Colonic mucosa (tissue), 4 donors: Measurements from ENCODE around the gene CMTM7. TPM values are rescaled to one million over a fixed set of nuclear protein-coding genes. Genes with fewer than 3 reads are reported as not detected.
A peak's percentile ranks its signal among the peaks of the same experiment; 100 is the strongest.
"Not testable (repeated sequence)": the region's sequence is repeated elsewhere in the genome, so short reads cannot be mapped to it uniquely, and the experiment has no call there.

Source experiments
- DNase-seq: peaks from one replicate; pipeline ENCODE4 v3.0.0-alpha.2; 2020
- H3K27ac ChIP-seq: fragments of 200-600 bp; one replicate; pipeline ENCODE4 v1.8.0; 2021
- H3K27me3 ChIP-seq: fragments of 200-600 bp; one replicate; pipeline ENCODE4 v1.8.0; 2021
- H3K36me3 ChIP-seq: fragments of 200-600 bp; one replicate; pipeline ENCODE4 v1.8.0; 2021
- H3K4me1 ChIP-seq: fragments of 200-600 bp; one replicate; pipeline ENCODE4 v1.8.0; 2021; ENCODE audit warnings: mild to moderate bottlenecking
- H3K4me3 ChIP-seq: fragments of 200-600 bp; one replicate; pipeline ENCODE4 v1.8.0; 2021
- H3K9ac ChIP-seq, 2 donors: one replicate each; pipeline ENCODE4 v1.7.0; 2013; ENCODE audit warnings: control low read depth in 2 of 2, low read depth in 2 of 2, low read length in 2 of 2
- H3K9me3 ChIP-seq: fragments of 200-600 bp; one replicate; pipeline ENCODE4 v1.8.0; 2021
- intact Hi-C: fragments of 100-400 bp; cut with DNase I; formaldehyde crosslinking; loops from one replicate; pipeline ENCODE4 v1.14.1; 2022
- total RNA-seq, 2 donors: library from RNA; stranded (reverse); fragmentation: NEBNext Ultra II Directional in 1 of 2; extraction: Animal tissue kit (Norgen Biotek cat#: 25700) in 1 of 2; gene quantifications; one replicate each; pipeline ENCODE4 v1.2.1, GENCODE V29; 2021
- TF ChIP-seq, protein P1 (sequence below): fragments of 200-600 bp; IDR thresholded peaks from one replicate; pipeline ENCODE4 v1.8.0; 2022; ENCODE audit warnings: antibody characterized with exemption, mild to moderate bottlenecking
- donor health status: healthy.
- donor health status: DM: no; HTN: no; CAD: no.
- donor health status: DM: no; HTN: no; CAD: no.

The CMTM7 gene
- total RNA-seq, 2 donors from 2014 or later: 5.8 to 5.9 TPM

DNA sequence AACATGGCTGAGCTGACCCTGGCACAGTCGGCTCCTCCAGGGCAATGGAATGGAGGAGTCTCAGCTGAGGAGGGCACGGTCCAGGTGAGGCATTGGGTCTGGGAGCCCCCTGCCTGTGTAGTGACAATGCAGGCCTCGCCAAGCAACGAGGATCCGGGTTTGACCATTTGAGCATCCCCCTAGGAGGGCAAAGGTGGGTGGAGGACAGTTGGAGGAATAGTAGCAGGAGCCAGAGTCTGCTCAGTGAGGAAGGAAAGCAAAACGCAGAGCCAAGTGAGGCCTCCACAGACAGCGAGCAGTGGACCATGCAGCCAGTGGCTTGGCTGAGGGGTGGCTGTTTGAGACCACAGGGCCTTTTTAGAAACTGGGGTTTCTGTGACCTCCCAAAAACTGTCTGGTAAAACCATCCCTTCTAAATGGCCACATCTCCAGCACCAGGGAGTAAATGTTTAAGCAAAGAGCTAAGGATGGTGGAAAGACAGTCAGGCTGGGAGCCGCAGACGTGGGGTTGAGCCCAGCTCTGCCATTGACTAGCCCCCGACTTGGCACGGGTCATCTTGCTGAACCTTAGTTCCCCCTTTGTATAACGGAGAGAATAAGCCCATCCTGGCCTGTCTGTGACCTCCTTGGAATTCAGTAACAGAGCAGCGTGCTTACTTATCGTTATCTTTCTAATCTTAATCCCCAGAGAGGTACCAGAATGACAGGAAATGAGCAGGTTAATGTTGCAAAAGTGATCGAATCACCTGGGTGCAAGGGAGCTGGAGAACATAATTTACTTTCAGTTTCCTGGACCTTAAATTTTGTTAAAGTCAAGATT lies 64.2 kb downstream of the CMTM7 start:
- Histone ChIP-seq H3K9me3 (no peaks in the 10 kb centered on the region), H3K27ac (no peak overlapping the region), H3K4me1 (no peaks in the 10 kb centered on the region), H3K9ac (no peak overlapping the region), H3K36me3 (no peaks in the 10 kb centered on the region), H3K4me3 (no peak overlapping the region), H3K27me3 (no peaks in the 10 kb centered on the region)
- peak; percentile 16 for DNase-seq
- TF ChIP-seq, protein P1, sequence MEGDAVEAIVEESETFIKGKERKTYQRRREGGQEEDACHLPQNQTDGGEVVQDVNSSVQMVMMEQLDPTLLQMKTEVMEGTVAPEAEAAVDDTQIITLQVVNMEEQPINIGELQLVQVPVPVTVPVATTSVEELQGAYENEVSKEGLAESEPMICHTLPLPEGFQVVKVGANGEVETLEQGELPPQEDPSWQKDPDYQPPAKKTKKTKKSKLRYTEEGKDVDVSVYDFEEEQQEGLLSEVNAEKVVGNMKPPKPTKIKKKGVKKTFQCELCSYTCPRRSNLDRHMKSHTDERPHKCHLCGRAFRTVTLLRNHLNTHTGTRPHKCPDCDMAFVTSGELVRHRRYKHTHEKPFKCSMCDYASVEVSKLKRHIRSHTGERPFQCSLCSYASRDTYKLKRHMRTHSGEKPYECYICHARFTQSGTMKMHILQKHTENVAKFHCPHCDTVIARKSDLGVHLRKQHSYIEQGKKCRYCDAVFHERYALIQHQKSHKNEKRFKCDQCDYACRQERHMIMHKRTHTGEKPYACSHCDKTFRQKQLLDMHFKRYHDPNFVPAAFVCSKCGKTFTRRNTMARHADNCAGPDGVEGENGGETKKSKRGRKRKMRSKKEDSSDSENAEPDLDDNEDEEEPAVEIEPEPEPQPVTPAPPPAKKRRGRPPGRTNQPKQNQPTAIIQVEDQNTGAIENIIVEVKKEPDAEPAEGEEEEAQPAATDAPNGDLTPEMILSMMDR: no peak
- intact Hi-C loops: no loop called here

DNA sequence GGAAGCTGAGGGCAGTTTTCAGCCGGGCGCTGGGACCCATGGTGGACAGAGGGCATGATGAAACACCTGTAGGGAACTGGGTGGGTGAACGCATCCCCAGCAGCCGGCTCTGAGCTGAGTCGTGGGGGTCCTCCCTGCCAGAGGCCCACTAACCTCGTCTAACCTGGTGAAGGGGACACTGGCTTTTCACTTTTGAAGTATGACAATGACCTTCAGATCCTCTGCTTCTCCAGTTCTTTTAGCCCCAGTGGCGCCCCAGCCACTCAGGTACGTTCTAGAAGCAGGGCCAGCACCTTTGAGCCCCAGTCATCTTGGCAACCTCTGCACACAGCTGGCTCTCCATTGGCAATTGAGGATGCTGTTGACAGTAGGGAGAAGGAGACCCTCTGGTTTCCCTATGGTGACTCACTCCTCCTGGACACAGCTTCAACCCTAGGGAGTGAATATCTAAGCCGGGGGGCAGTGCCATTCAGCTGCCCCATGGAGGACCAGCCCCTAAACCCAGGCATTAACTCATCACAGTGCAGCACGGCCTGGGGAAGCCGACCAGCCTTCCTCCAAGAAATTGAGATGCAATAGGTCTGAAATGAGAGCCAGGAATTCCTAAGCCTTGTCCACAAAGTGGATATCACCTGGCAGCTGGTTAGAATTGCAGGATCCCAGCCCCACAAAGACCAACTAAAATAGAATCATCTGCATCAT lies 64.9 kb downstream of the CMTM7 start:
- DNase-seq: peak; percentile 11
- Histone ChIP-seq H3K27me3 (no peaks in the 10 kb centered on the region), H3K36me3 (no peaks in the 10 kb centered on the region), H3K4me3 (no peak overlapping the region), H3K27ac (no peak overlapping the region), H3K9me3 (no peaks in the 10 kb centered on the region), H3K9ac (no peak overlapping the region), H3K4me1 (no peaks in the 10 kb centered on the region)
- TF ChIP-seq, protein P1: no peak
- intact Hi-C loops: no loop called here

DNA sequence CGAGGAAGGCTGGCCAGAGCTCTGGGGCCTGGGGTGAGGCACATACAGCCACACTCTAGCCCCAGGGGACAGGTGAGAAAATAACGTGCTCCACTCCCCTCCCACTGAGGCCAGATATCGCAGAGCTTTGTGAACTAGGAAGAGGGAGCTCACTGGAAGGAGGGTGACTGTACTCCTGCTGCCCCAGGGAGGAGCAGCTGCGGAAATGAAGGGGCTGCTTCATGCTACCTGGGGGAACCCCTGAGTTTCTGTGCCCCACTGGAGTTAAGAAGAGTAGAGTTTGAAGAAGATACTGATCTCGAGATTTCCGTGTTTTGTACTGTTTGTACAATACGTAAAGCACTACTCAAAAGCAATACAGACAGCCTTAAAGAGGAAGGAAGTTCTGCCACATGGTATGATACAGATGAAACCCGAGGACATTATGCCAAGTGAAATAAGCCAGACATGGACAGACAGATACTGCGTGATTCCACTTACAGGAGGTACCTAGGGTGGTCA lies 66.4 kb downstream of the CMTM7 start:
- no peak overlapping the region for H3K4me3 ChIP-seq
- H3K27me3 ChIP-seq: no peaks in the 10 kb centered on the region
- peak overlapping the region; percentile 69 for H3K27ac ChIP-seq
- no peak overlapping the region for H3K9ac ChIP-seq
- TF ChIP-seq, protein P1: no peak
- no peak for DNase-seq
- intact Hi-C loops: no loop called here
- H3K9me3 ChIP-seq: no peaks in the 10 kb centered on the region
- no peaks in the 10 kb centered on the region for H3K36me3 ChIP-seq
- no peaks in the 10 kb centered on the region for H3K4me1 ChIP-seq

DNA sequence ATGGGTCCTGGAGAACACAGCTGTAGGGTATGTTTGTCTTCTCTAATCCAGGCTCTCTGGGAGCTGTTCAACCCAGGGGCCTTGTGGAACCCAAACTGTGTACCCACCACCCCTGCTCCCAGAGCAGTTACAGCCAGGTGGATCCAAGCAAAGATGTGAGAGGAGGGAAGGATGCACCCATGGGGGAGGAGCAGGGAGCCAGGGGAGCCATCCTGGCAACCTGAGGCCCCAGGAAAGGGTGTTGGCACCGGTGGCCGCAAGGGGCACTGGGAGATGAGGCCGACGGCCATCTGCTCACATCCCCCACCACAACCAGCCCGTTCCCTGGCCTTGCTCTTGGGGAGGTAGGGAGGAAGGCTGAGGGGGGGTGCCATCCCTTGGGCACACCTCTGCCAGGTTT lies 67.8 kb downstream of the CMTM7 start:
- Histone ChIP-seq H3K36me3 (no peaks in the 10 kb centered on the region), H3K9me3 (no peaks in the 10 kb centered on the region), H3K9ac (no peak overlapping the region), H3K4me3 (no peak overlapping the region), H3K27me3 (no peaks in the 10 kb centered on the region), H3K27ac (peak overlapping the region; percentile 27), H3K4me1 (no peaks in the 10 kb centered on the region)
- intact Hi-C loops: no loop called here
- TF ChIP-seq, protein P1: no peak
- DNase-seq: no peak

DNA sequence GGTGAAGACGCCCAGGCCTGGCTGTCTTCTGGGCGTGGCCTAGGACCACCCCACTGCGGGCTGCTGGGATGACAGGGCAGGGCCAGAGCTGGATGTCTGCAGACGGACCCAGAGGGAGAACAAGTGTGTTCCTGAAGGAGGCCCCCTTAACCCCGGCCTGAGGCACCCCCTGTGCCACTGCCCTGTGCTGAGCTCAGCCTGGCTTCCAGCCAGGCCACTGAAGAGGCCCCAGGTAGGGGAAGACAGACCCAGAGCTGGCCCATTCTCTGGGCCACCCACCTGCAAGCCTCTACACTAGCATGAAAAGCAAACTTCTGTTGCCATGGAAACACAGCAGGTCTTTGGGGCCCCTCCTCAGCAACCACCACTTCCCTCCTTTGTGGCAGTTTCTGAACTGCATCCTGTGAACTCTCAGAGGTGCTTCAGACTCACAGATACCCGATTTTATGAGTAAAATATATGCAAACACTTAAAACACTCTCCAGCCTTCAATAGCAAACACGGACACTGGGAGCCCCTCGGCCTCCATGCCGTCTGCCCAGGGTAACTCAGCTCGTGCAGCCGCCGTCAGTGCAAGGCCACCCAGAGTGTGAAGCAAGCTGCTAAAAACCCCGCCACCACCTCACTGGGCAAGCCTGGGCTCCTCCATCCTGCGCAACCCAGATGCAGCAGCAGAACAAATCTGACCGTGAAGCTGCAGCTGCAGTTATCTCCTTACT lies 68.5 kb downstream of the CMTM7 start:
- Histone ChIP-seq H3K4me1 (no peaks in the 10 kb centered on the region), H3K27ac (peak overlapping the region; percentile 27), H3K4me3 (no peak overlapping the region), H3K36me3 (no peaks in the 10 kb centered on the region), H3K9me3 (no peaks in the 10 kb centered on the region), H3K27me3 (no peaks in the 10 kb centered on the region), H3K9ac (no peak overlapping the region)
- DNase-seq: no peak
- TF ChIP-seq, protein P1: no peak
- intact Hi-C loops: loop anchor here (10.0 kb wide), 1 partner anchor 285 kb away; no protein-coding TSS in a partner anchor

DNA sequence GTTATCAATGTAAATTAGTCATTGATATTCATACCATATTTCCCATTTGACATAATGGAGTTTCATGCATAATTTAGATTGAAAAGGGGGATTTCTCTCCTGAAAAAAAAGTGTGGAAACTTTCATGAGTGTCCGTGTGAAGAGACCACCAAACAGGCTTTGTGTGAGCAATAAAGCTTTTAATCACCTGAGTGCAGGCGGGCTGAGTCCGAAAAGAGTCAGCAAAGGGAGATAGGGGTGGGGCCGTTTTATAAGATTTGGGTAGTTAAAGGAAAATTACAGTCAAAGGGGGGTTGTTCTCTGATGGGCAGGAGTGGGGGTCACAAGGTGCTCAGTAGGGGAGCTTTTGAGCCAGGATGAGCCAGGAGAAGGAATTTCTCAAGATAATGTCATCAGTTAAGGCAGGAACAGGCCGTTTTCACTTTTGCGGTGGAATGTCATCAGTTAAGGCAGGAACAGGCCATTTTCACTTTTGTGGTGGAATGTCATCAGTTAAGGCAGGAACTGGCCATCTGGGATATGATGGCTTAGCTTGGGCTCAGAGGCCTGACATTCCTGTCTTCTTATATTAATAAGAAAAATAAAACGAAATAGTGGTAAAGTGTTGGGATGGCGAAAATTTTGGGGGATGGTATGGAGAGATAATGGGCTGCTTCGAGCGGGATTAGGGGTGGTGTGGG lies 69.3 kb downstream of the CMTM7 start:
- not testable (repeated sequence) for H3K4me3 ChIP-seq, H3K4me1 ChIP-seq, H3K27me3 ChIP-seq, H3K9me3 ChIP-seq, DNase-seq, H3K9ac ChIP-seq, H3K36me3 ChIP-seq
- intact Hi-C loops: loop anchor here (10.0 kb wide), 1 partner anchor 286 kb away; no protein-coding TSS in a partner anchor
- H3K27ac ChIP-seq: peak overlapping the region; percentile 27

DNA sequence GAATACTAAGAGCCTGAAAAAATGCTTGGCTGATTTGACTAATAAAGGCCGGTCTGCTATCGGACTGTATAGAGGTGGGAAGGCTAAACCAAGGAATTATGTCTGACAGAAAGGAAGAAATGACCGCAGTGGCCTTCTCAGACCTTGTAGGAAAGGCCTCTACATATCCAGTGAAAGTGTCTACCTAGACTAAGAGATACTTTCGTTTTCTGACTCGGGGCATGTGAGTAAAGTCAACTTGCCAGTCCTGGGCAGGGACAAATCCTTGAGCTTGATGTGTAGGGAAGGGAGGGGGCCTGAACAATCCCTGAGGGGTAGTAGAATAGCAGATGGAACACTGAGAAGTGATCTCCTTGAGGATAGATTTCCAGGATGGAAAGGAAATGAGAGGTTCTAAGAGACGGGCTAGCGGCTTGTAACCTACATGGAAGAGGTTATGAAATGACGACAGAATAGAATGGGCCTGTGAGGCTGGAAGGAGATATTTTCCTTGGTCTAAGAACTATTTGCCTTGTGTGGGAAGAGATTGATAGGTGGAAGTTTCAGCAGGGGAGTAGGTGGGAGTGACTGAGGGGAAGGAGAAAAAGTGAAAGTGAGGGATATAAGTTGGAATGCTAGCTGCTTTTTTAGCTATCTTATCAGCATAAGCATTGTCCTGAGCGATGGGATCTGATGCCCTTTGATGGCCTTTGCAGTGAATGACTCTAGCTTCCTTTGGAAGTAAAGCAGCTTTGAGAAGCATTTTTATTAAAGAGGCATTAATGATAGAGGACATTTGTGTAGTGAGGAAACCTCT lies 70.7 kb downstream of the CMTM7 start:
- not testable (repeated sequence) for H3K9ac ChIP-seq, H3K4me3 ChIP-seq, H3K4me1 ChIP-seq, H3K9me3 ChIP-seq, H3K27me3 ChIP-seq, H3K27ac ChIP-seq, DNase-seq, H3K36me3 ChIP-seq
- intact Hi-C loops: loop anchor here (10.0 kb wide), 1 partner anchor 288 kb away; no protein-coding TSS in a partner anchor
